OCI-LY1 (cell line): ENCODE results near the gene PKD1L1.

ENCODE experiments used
- H2AFZ ChIP-seq: fragments of 200-600 bp; sonication (generic), shearing (Covaris generic); 2 replicates; pipeline ENCODE4 v1.6.0; 2014; ENCODE audit warnings: antibody characterized with exemption, mild to moderate bottlenecking, low read length
- H3F3A ChIP-seq: fragments of 200-600 bp; sonication (generic), shearing (Covaris generic); 2 replicates; pipeline ENCODE4 v1.6.0; 2014; ENCODE audit warnings: mild to moderate bottlenecking, antibody characterized with exemption, low read length, moderate library complexity; ENCODE audit not compliant: insufficient read depth
- H3K27ac ChIP-seq: fragments of 200-600 bp; sonication (generic); 2 replicates; pipeline ENCODE4 v1.5.1; 2014; ENCODE audit warnings: low read length, mixed run types, mild to moderate bottlenecking, low read depth; ENCODE audit not compliant: poor library complexity, severe bottlenecking
- H3K27me3 ChIP-seq: fragments of 200-600 bp; sonication (generic); 2 replicates; pipeline ENCODE4 v1.6.0; 2014; ENCODE audit warnings: antibody characterized with exemption, mild to moderate bottlenecking, low read length, moderate library complexity; ENCODE audit not compliant: insufficient read depth
- H3K36me3 ChIP-seq: fragments of 200-600 bp; sonication (generic); 2 replicates; pipeline ENCODE4 v1.6.1; 2014; ENCODE audit warnings: mild to moderate bottlenecking, antibody characterized with exemption, low read length, moderate library complexity, mixed read lengths; ENCODE audit not compliant: insufficient read depth
- H3K4me1 ChIP-seq: fragments of 200-600 bp; sonication (generic); 2 replicates; pipeline ENCODE4 v1.5.1; 2014; ENCODE audit warnings: mild to moderate bottlenecking, low read length, moderate library complexity; ENCODE audit not compliant: insufficient read depth, severe bottlenecking
- H3K4me2 ChIP-seq: fragments of 200-600 bp; sonication (generic), shearing (Covaris generic); 2 replicates; pipeline ENCODE4 v1.6.1; 2014; ENCODE audit warnings: low read length
- H3K4me3 ChIP-seq: fragments of 200-600 bp; sonication (generic); 2 replicates; pipeline ENCODE4 v1.5.1; 2014; ENCODE audit warnings: low read length, low read depth, mild to moderate bottlenecking, mixed read lengths; ENCODE audit not compliant: poor library complexity, severe bottlenecking
- H3K79me2 ChIP-seq: fragments of 200-600 bp; shearing (Covaris generic); 2 replicates; pipeline ENCODE4 v1.6.1; 2016; ENCODE audit warnings: mixed run types, low read length, mixed read lengths; ENCODE audit not compliant: insufficient read depth
- H3K9ac ChIP-seq: fragments of 200-600 bp; sonication (generic), shearing (Covaris generic); 2 replicates; pipeline ENCODE4 v1.6.1; 2014; ENCODE audit warnings: mild to moderate bottlenecking, low read length, mixed read lengths
- H3K9me2 ChIP-seq: fragments of 200-600 bp; sonication (generic), shearing (Covaris generic); 2 replicates; pipeline ENCODE4 v1.6.1; 2014; ENCODE audit warnings: low read depth, mild to moderate bottlenecking, low read length, mixed read lengths
- H3K9me3 ChIP-seq: fragments of 200-600 bp; shearing (Covaris generic); 2 replicates; pipeline ENCODE4 v1.6.1; 2014; ENCODE audit warnings: low read length, mixed read lengths
- H4K20me1 ChIP-seq: fragments of 200-600 bp; sonication (generic), shearing (Covaris generic); 2 replicates; pipeline ENCODE4 v1.6.0; 2016; ENCODE audit warnings: mild to moderate bottlenecking, low read length; ENCODE audit not compliant: insufficient read depth
- CTCF ChIP-seq: fragments of 200-600 bp; sonication (generic), shearing (Covaris generic); IDR thresholded peaks from 2 replicates; pipeline ENCODE4 v1.5.1; 2017; ENCODE audit warnings: mild to moderate bottlenecking, antibody characterized with exemption, low read length, moderate library complexity, mixed read lengths
- EZH2 ChIP-seq: fragments of 200-600 bp; sonication (generic), shearing (Covaris generic); IDR thresholded peaks from 2 replicates; pipeline ENCODE4 v1.8.0; 2017; ENCODE audit warnings: borderline replicate concordance, mixed run types, mild to moderate bottlenecking, antibody characterized with exemption, low read length, moderate library complexity, mixed read lengths

The PKD1L1 gene

GRCh38 chr7:47905076-47905920 is 43.0 kb downstream of the PKD1L1 start:
- H3K27ac ChIP-seq, result no peak overlapping the region
- no peaks in the 10 kb centered on the region for H3K4me1 ChIP-seq
- no peaks in the 10 kb centered on the region for H3K36me3 ChIP-seq
- H2AFZ ChIP-seq, result no peak overlapping the region
- H3K9me2 ChIP-seq, result no peaks in the 10 kb centered on the region
- H3F3A ChIP-seq, result no peaks in the 10 kb centered on the region
- no peaks in the 10 kb centered on the region for H4K20me1 ChIP-seq
- no peaks in the 10 kb centered on the region for H3K79me2 ChIP-seq
- H3K9me3 ChIP-seq, result no peaks in the 10 kb centered on the region
- H3K27me3 ChIP-seq, result no peaks in the 10 kb centered on the region
- TF ChIP-seq EZH2 (no peak), CTCF (no peak)
- no peak overlapping the region for H3K4me2 ChIP-seq
- H3K4me3 ChIP-seq, result no peak overlapping the region
- H3K9ac ChIP-seq, result no peak overlapping the region

- Histone ChIP-seq H3K27me3 (no peaks in the 10 kb centered on the region), H3K9me2 (no peaks in the 10 kb centered on the region), H3K9ac (no peak overlapping the region), H3K36me3 (no peaks in the 10 kb centered on the region), H3K4me2 (no peak overlapping the region), H3K79me2 (no peaks in the 10 kb centered on the region), H3K4me3 (no peak overlapping the region), H3K27ac (no peak overlapping the region), H3K9me3 (no peaks in the 10 kb centered on the region), H3F3A (no peaks in the 10 kb centered on the region), H3K4me1 (no peaks in the 10 kb centered on the region), H4K20me1 (no peaks in the 10 kb centered on the region), H2AFZ (no peak overlapping the region)
- TF ChIP-seq EZH2, result no peak
- no peak for TF ChIP-seq CTCF
Observed at GRCh38 chr7:47902013-47902412, 46.3 kb downstream of the PKD1L1 start.

- Histone ChIP-seq H3K9me2 (no peaks in the 10 kb centered on the region), H3K4me1 (no peaks in the 10 kb centered on the region), H2AFZ (no peak overlapping the region), H3K4me2 (no peak overlapping the region), H3K79me2 (no peaks in the 10 kb centered on the region), H3K36me3 (no peaks in the 10 kb centered on the region), H3K9ac (no peak overlapping the region), H3K4me3 (no peak overlapping the region), H3K9me3 (no peaks in the 10 kb centered on the region), H3K27me3 (no peaks in the 10 kb centered on the region), H3K27ac (no peak overlapping the region), H3F3A (no peaks in the 10 kb centered on the region), H4K20me1 (no peaks in the 10 kb centered on the region)
- TF ChIP-seq CTCF, result no peak
- TF ChIP-seq EZH2, result no peak
Observed at GRCh38 chr7:47901542-47901941, 46.7 kb downstream of the PKD1L1 start.
